OCI-LY7 (cell line): ENCODE results near the gene ZBTB32. TPM values are rescaled to one million over a fixed set of nuclear protein-coding genes. Genes with fewer than 3 reads are reported as not detected.

ENCODE experiments used
- BruUV-seq: library from RNA; stranded (reverse); fragments of 400-500 nt; replicated peaks from 2 replicates; lab custom pipeline; 2021; lab: Mats Ljungman, UMichigan
- CTCF ChIA-PET: fragments of 300-600 bp; sonication (Branson Sonifier 250); formaldehyde crosslinking; loops from one replicate; lab custom pipeline; 2022; ENCODE audit warnings: antibody characterized with exemption; ENCODE audit not compliant: unreplicated experiment; lab: Charles Lee
- POLR2A ChIA-PET: fragments of 300-600 bp; sonication (Branson Sonifier 250); formaldehyde crosslinking; loops from one replicate; lab custom pipeline; 2022; ENCODE audit warnings: antibody characterized with exemption; lab: Charles Lee
- DNase-seq: peaks from one replicate; pipeline ENCODE4 v3.0.0-alpha.2; 2015; ENCODE audit warnings: low spot score
- H2AFZ ChIP-seq: fragments of 200-600 bp; sonication (generic), shearing (Covaris generic); 2 replicates; pipeline ENCODE4 v1.6.1; 2014; ENCODE audit warnings: mild to moderate bottlenecking, antibody characterized with exemption, low read length, moderate library complexity
- H3K27ac ChIP-seq: fragments of 200-600 bp; sonication (generic); 2 replicates; pipeline ENCODE4 v1.5.1; 2014; ENCODE audit warnings: mixed run types, low read depth, mild to moderate bottlenecking, moderate library complexity, low read length, inconsistent platforms; ENCODE audit not compliant: poor library complexity, severe bottlenecking
- H3K36me3 ChIP-seq: fragments of 200-600 bp; sonication (generic); 2 replicates; pipeline ENCODE4 v1.6.1; 2014; ENCODE audit warnings: mild to moderate bottlenecking, antibody characterized with exemption, low read length, moderate library complexity, mixed read lengths; ENCODE audit not compliant: insufficient read depth
- H3K4me1 ChIP-seq: fragments of 200-600 bp; sonication (generic); 2 replicates; pipeline ENCODE4 v1.5.1; 2014; ENCODE audit warnings: mild to moderate bottlenecking, low read length; ENCODE audit not compliant: insufficient read depth, poor library complexity, severe bottlenecking
- H3K4me2 ChIP-seq: fragments of 200-600 bp; sonication (generic); 2 replicates; pipeline ENCODE4 v1.6.1; 2014; ENCODE audit warnings: mild to moderate bottlenecking, low read length
- H3K4me3 ChIP-seq: fragments of 200-600 bp; sonication (generic); 2 replicates; pipeline ENCODE4 v1.5.1; 2014; ENCODE audit warnings: mild to moderate bottlenecking, low read depth, low read length; ENCODE audit not compliant: poor library complexity, severe bottlenecking
- H3K79me2 ChIP-seq: fragments of 200-600 bp; sonication (generic); 2 replicates; pipeline ENCODE4 v1.6.1; 2016; ENCODE audit warnings: low read depth, mild to moderate bottlenecking, low read length, moderate library complexity, mixed read lengths; ENCODE audit not compliant: insufficient read depth
- H3K9me2 ChIP-seq: fragments of 200-600 bp; sonication (generic); 2 replicates; pipeline ENCODE4 v1.6.1; 2016; ENCODE audit warnings: mild to moderate bottlenecking, low read length, mixed read lengths; ENCODE audit not compliant: insufficient read depth
- H3K9me3 ChIP-seq: fragments of 200-600 bp; sonication (generic); 2 replicates; pipeline ENCODE4 v1.6.1; 2014; ENCODE audit warnings: mild to moderate bottlenecking, mixed run types, low read length, mixed read lengths
- H4K20me1 ChIP-seq: fragments of 200-600 bp; sonication (generic); 2 replicates; pipeline ENCODE4 v1.6.1; 2014; ENCODE audit warnings: mild to moderate bottlenecking, antibody characterized with exemption, low read length, moderate library complexity, mixed read lengths; ENCODE audit not compliant: insufficient read depth
- CTCF ChIP-seq: fragments of 200-600 bp; sonication (generic); conservative IDR thresholded peaks from 2 replicates; pipeline ENCODE4 v1.5.1; 2014; ENCODE audit warnings: mild to moderate bottlenecking, antibody characterized with exemption, low read length, moderate library complexity, mixed read lengths
- EZH2phosphoT487 ChIP-seq: fragments of 200-600 bp; sonication (generic); IDR thresholded peaks from 2 replicates; pipeline ENCODE4 v1.6.1; 2018; ENCODE audit warnings: low read depth, borderline replicate concordance, mild to moderate bottlenecking, mixed run types, antibody characterized with exemption, low read length, moderate library complexity, mixed read lengths
- intact Hi-C: fragments of 100-400 bp; cut with micrococcal nuclease; formaldehyde crosslinking; loops from one replicate; pipeline ENCODE4 v1.10.0; 2022; ENCODE audit not compliant: unreplicated experiment
- total RNA-seq, 2 experiments: library from RNA; depleted of rRNA in 1 of 2; stranded (reverse); fragments of >200 nt in 1 of 2; shearing (Covaris generic) in 1 of 2; gene quantifications; 2 replicates each; pipeline ENCODE4 v1.2.3, GENCODE V29; 2014 to 2022

Gene ZBTB32
- total RNA-seq, 2 experiments from 2014 or later, result not detected

GRCh38 chr19:35663981-35664380, 40.4 kb upstream of the ZBTB32 start:
- peaks cover 39% of the 10 kb centered on the region for H3K36me3 ChIP-seq
- H3K4me2 ChIP-seq, result no peak overlapping the region
- POLR2A ChIA-PET, result no interaction called here
- CTCF ChIA-PET, result no interaction called here
- no peak overlapping the region for H2AFZ ChIP-seq
- no peaks in the 10 kb centered on the region for H3K4me1 ChIP-seq
- no peaks in the 10 kb centered on the region for H3K9me3 ChIP-seq
- no peaks in the 10 kb centered on the region for H4K20me1 ChIP-seq
- TF ChIP-seq CTCF, result no peak
- TF ChIP-seq EZH2phosphoT487, result no peak
- H3K4me3 ChIP-seq, result no peak overlapping the region
- BruUV-seq, result no TSS peak
- no peaks in the 10 kb centered on the region for H3K9me2 ChIP-seq
- DNase-seq, result no peak
- intact Hi-C loops, result no loop called here
- no peaks in the 10 kb centered on the region for H3K79me2 ChIP-seq
- no peak overlapping the region for H3K27ac ChIP-seq

GRCh38 chr19:35665157-35665556, 39.2 kb upstream of the ZBTB32 start:
- Histone ChIP-seq H3K4me3 (no peak overlapping the region), H3K36me3 (peaks cover 29% of the 10 kb centered on the region), H3K79me2 (no peaks in the 10 kb centered on the region), H4K20me1 (no peaks in the 10 kb centered on the region), H3K4me1 (no peaks in the 10 kb centered on the region), H3K9me3 (no peaks in the 10 kb centered on the region), H3K9me2 (no peaks in the 10 kb centered on the region), H3K4me2 (no peak overlapping the region), H3K27ac (no peak overlapping the region), H2AFZ (no peak overlapping the region)
- TF ChIP-seq CTCF (no peak), EZH2phosphoT487 (no peak)
- DNase-seq, result no peak
- intact Hi-C loops, result no loop called here
- CTCF ChIA-PET, result no interaction called here
- no TSS peak for BruUV-seq
- POLR2A ChIA-PET, result no interaction called here

- Histone ChIP-seq H4K20me1 (no peaks in the 10 kb centered on the region), H3K4me2 (no peak overlapping the region), H3K36me3 (peaks cover 25% of the 10 kb centered on the region), H3K9me2 (no peaks in the 10 kb centered on the region), H3K4me3 (no peak overlapping the region), H3K4me1 (no peaks in the 10 kb centered on the region), H3K9me3 (no peaks in the 10 kb centered on the region), H2AFZ (no peak overlapping the region), H3K27ac (no peak overlapping the region), H3K79me2 (no peaks in the 10 kb centered on the region)
- POLR2A ChIA-PET, result no interaction called here
- intact Hi-C loops, result no loop called here
- CTCF ChIA-PET, result no interaction called here
- DNase-seq, result no peak
- no TSS peak for BruUV-seq
- no peak for TF ChIP-seq EZH2phosphoT487
- no peak for TF ChIP-seq CTCF
Observed at GRCh38 chr19:35665604-35666003, 38.8 kb upstream of the ZBTB32 start.
